OCI-M2 (cell line): ENCODE data around the gene NTHL1.

Source experiments
- DNase-seq: peaks from one replicate; lab custom pipeline; 2025; ENCODE audit not compliant: unreplicated experiment; lab: John Stamatoyannopoulos, UW

NTHL1 gene

DNA sequence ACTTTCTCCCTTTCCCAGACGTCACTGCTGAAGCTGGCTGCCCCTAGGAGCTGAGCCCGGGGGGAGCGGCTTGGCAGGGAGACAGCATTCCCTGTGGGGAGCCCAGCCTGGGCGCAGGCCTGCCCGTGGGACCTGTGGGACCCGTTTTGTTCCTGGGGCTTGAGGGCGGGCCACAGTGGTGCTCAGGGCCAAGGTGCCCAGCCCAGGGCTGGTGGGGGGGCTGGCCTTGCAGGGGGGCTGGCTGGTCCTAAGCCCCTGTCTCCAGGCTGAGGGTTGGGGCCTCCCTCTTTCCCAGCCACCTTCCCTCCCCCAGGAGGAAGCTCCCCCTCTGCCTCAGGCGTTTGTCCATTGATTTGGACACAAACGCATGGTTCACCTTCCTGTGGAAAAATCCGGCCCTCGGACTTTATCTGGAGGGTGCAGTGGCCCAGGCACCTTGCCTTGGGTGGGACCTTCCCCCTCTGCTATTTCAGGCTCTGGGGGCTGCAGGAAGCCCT, 16.5 kb downstream of the NTHL1 start:
- no peak for DNase-seq

DNA sequence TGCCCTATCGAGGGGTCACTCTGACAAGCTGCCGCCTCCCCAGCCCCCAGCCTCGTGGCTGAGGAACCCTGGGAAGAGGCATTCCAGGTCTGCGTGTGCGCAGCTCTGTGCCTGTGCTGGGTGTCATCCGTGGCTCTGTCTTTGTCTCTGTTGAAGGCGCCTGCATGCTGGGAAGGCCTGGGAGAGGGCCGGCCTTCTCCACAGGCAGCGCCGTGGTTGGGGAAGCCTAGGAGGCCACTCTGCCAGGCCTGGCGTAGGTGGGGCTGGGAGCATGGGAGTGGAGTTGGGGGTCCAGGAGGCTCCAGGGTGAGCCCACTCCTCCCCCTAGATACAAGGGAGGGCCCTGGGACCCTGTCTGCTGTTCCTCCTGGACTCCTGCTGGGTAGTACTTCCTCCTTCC, 17.6 kb downstream of the NTHL1 start:
- no peak for DNase-seq

DNA sequence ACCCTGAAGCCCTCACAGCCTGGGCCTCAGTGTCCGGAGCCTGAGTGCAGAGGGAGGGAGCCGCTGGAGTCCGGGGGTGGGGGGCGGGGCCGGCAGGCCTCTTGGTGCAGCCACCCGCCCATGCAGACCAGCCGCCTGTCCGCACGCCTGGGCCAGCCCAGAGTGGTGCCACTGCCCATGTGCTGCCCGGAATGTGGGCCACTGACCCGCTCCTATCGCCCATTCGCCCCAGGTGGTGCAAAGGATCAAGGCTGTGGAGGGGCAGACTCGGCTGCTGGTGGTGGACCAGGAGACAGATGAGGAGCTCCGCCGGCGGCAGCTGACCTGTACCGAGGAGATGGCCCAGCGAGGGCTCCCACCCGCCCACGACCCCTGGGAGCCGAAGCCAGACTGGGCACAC, 18.3 kb downstream of the NTHL1 start:
- DNase-seq, result no peak

DNA sequence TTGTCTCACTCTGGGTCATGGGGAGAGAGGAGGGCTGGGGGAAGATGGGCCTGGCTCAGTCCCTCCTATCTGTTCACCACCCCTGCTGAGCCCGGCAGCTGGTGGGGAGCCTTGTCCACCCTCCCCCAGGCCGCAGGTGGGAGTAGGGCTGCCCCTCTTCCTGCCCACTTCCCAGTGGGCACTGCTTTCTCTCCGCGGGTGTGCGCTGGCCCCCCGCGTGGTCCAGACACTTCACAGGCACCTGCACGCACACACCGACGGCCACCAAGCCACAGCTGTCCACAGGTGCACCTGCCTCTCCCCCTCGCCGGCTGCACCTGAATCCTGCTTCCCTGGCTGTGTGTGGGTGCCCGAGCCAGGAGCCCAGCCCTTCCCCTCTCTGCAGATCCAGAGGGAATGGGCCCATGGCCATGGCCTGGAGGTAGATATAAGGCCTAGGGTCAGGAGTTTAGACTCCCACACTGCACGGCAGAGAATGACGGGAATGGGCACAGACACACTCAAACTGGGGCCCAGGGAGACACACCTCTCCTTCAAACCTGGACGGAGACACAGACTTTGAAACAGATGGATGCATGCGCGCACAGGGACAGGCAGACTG, 18.9 kb downstream of the NTHL1 start:
- DNase-seq, result no peak

DNA sequence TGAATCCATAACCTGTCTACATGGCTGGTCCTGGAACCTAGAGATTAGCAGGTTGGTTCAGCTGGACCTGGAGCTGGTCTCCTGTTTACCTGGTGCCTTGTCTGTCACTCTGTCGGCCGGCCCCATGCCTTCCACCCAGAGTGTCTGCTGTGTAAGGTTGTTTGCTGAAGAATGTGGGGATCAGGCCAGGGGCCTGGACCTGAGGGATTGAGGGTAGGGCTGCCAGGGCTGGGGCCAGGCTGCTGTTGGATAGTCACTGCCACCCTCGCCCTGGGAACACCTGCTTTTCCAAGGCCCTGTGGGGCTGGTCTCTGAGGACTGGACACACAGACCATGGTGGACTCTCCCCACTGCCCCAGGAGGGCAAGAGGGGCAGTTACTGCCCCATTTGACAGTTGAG, 19.5 kb downstream of the NTHL1 start:
- no peak for DNase-seq

DNA sequence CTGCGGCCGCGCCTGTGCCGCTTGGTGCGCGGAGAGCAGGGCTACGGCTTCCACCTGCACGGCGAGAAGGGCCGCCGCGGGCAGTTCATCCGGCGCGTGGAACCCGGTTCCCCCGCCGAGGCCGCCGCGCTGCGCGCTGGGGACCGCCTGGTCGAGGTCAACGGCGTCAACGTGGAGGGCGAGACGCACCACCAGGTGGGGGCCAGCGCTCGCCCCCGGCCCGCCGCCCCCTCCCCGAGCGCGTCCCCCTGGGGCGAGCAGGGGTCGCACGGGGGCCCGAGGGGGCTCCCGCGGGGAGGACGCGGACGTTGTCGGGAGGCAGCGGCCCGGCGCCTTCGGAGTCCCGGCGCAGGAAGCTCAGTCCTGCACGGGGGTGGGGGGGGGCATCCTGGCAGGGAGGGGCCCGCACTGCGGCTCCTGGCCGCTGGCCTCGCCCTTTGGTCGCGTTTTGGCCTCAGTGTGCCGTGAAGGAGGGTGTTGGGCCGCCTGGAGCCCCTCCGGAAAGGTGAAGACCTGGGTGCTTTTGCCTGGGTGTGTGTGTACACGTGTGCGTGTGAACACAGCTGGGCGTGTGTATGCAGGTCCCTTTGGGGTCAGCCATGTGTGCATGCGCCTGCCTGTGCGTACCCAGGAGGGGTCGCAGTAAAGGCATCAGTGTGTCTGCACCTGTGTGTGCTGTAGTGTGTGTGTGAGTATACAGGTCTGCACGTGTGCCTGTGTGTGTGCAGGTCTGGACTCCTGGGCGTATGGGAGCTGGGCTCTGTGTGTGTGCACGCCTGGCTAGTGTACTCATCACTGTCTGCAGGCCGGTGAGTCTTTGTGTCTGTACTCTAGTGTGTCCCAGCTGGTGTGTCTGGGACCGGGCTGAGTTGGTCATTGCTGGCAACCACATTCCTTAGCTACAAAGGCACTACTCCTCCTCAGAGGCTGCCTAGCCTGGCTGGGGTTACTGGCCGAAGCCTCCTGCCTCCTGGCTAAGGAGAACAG, 20.3 kb downstream of the NTHL1 start:
- no peak for DNase-seq

DNA sequence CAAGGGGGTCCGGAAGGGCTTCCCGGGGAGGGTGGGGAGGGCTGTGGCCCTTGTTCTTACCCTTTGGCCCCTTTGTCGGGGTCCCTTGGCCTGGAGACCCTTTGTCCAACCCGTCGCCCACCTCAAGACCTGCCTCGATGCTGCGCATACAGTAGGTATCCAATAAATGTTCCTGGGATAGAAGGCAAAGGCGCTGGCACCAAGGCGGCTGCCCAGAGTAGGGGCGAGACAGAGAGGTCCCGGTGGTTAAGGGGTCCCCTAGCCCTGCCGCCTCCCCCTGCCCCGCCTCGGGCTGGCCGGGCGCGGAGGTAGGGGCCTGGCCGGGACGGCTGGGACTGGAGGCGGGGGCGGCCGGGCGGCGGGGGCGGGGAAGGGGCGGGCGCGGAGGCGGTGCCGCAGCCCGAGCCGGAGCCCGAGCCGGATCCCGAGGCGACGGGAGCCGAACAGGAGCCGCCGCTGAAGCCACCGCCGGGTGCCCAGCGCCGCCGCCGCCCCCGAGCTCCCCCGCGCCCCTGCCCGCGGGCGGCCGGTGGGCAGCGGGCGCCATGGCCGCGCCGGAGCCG, 21.1 kb downstream of the NTHL1 start, which contains the start of gene NHERF2:
Gene NHERF2 (plus strand): TSS at position 442 of the 563 bp plus-strand sequence. CDS start 104 bp downstream, at position 546.
- no peak for DNase-seq

DNA sequence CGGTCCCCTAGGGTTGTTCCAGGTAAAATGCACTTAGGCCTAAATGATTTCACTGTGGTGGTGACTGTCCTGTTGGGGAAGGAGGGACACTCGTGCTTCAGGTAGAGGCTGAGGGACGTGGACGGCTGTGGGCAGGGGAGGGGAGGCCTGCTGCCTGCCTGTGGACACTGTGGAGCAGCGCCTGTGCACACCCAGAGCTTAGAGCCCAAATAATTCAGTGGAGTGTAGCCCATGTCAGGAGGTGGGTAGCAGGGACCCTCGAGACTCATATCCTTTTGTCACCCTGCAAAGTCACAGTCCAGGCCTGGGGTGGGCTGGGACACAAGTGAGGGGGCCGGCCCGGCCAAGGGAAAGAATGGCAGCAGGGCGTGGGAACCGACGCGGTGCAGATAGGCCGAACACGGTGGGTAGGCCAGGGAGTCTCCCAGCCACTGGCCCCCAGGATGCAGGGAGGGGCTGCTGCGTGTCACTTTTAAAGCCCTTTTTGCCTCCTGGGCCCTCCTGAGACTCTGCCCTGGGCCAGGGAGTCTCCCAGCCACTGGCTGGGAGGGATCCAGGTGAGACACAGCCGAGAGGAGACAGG, 21.7 kb downstream of the NTHL1 start:
- no peak for DNase-seq

DNA sequence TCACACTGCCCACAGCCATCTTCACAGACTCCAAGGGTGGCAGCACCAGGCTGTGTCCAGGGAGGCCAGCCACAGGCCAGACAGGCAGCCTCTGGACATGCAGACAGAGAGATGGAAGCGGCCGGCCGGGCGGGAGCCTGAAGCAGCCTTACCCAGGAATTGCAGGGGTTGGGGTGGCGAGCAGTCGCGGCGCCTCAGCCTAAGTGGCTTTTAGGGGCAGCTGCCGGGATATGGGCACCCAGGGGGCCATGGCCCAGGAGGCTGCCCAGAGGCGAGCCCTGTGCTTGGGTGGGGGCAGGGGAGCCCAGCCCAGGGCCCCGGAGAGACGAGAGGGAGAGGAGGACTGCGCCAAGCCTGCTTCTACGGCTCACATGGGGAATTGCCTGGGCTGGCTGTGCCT, 22.4 kb downstream of the NTHL1 start:
- DNase-seq, result no peak

DNA sequence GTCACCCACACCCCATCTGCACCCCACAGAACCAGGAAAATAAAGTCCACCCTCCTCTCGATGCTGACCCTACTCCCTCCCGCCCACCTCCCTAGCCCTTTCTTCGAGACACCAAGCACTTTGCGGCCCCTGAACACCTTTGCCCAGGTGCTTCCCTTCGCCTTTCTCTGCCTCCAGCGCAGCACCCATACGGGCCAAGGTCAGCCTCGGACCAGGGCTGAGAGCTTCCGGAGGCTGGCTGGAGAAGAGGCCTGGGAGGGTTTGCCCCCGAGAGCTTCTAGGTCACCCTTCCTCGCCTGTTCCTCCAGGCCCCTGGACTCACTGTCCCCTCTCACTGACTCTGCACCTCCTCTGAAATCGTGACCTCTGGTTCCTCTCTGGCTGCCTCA, 23.6 kb downstream of the NTHL1 start:
- no peak for DNase-seq

DNA sequence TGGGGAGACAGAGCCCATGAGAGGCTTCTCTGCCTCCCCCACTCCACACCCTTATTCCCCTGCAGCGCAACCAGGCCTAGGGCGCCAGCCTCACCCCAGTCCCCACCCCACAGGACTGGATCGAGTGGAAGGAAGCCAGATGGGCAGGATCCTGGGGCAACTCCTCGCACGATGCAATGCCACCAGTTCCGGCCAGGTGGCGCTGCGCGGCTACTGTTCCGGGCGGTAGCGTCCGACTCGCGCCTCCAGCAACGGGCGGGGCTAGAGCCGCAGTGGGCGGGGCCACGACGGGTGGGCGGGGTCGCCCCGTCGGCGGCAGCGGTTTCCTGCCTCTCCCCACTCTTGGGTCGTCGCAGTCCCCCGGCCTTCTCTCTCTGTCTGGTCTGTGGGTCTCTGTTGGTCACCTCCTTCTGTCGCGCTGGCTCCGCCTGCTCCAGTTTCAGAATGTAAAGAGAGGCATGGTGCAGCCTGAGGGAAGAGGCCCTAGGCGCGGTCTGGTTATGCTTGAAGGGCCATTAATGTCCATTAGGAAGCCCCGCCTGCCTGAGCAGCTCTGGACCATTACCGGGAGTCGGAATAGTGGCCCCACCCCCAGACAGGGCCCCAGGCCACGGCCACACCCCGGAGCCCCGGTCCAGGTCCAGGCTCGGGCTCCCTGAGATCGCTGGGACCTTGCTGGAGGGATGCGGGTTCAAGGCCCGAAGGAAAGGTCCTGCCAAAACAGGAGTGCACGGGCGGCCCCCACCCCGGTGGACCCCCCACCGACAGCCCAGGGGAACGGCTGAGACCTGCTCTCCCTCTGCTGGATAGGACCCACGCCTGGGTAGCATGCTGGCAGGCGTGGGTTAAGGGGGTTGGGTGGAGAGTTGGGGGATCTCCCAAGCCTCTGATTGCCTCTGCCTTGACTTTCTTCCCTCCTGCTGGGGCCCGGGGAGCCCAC, 24.3 kb downstream of the NTHL1 start:
- peak; percentile 79 for DNase-seq

DNA sequence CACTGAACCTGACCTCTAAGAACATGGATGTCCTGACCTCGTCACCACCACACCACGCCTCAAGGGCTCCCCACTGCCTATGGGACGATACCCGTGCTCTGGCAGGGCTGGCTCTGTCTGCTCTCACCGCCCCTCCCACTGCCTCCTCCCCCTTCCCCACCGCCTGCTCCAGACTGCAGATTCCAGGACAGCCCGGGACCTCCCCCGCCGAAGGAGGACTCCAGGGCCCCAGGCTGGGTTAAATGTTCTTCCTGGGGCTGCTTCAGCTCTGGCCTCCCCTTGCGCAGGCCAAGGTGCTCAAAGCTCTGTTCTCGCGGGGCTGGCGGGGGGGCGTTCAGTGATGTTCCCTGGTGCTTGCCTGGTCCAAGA, 24.9 kb downstream of the NTHL1 start:
- no peak for DNase-seq

DNA sequence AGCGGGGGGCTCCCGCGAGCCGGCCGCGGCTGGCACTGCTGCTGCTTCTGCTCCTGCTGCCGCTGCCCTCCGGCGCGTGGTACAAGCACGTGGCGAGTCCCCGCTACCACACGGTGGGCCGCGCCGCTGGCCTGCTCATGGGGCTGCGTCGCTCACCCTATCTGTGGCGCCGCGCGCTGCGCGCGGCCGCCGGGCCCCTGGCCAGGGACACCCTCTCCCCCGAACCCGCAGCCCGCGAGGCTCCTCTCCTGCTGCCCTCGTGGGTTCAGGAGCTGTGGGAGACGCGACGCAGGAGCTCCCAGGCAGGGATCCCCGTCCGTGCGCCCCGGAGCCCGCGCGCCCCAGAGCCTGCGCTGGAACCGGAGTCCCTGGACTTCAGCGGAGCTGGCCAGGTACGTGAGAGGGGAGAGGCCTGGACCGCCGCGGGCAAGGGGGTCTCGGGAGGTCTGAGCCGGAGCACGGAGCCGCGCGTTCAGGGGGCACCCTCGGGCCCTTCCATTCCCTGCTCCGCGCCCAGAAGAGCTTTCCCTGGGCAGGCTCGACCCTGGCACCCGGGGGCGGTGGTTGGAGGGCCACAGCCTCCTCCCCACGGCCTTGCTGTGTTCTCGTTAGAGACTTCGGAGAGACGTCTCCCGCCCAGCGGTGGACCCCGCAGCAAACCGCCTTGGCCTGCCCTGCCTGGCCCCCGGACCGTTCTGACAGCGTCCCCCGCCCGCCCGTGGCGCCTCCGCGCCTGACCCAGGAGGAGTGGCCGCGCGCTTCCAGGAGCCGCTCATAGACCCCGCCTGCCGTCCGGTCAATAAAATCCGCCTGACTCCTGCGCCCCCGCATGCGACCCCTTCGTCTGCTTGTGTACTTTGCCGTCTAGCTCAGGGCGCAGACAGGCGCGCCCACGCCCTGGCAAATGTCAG, 27.5 kb downstream of the NTHL1 start:
- no peak for DNase-seq

DNA sequence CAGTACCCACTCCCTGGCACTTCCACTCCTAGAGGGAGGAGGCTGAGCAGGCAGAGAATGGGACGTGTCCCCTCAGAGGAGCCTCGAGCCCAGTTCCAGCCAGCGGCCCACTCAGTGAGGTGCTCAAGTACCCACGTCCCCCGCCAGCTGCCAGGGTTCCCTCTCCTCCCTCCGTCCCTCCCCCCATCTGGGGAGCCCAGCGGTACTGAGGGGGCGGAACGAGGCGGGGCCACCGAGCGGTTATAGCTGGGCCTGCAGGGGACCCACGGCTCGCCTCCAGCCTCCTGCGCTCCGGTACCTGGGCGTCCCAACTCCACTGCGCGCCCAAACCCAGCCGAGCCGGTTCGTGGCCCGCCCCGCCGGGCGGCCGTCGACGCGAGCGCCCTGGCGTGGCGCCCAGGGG, 28.1 kb downstream of the NTHL1 start, which contains the start of gene NPW:
Gene NPW (plus strand): TSS at position 268 of the 403 bp plus-strand sequence.
- DNase-seq, result no peak

DNA sequence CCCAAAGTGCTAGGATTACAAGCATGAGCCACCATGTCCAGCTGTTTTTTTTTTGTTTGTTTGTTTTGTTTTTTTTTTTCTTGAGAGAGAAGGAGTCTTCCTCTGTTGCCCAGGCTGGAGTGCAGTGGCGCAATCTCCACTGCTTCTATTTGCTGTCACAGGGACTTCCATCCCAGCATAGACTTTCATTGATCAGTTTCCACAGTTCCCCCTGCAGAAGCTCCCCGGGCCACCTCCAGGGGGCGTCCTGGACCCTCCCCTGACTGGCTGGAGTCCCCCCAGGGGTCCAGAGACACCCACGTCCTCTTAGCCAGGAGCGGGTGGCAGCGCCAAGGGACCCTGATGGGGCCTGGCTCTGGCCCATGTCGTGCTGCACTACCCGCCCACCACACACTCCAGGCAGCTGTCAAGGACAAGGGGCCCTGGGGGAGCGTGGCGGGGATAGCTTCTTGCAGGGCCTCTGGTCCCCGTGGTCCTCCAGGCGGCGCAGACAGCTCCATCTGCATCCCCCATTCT, 31.2 kb downstream of the NTHL1 start:
- no peak for DNase-seq

DNA sequence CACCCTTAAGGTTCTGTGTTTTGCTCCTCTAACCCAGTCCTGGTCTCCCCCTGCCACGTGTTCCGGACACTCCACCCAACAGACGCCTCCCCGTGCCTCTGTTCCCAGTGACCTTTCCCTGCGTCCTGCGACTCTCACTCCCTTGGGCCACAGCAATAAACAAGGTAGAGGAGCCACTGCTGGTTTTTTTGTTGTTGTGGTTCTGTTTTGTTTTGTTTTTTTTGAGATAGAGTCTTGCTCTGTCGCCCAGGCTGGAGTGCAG, 31.8 kb downstream of the NTHL1 start:
- DNase-seq, result no peak

DNA sequence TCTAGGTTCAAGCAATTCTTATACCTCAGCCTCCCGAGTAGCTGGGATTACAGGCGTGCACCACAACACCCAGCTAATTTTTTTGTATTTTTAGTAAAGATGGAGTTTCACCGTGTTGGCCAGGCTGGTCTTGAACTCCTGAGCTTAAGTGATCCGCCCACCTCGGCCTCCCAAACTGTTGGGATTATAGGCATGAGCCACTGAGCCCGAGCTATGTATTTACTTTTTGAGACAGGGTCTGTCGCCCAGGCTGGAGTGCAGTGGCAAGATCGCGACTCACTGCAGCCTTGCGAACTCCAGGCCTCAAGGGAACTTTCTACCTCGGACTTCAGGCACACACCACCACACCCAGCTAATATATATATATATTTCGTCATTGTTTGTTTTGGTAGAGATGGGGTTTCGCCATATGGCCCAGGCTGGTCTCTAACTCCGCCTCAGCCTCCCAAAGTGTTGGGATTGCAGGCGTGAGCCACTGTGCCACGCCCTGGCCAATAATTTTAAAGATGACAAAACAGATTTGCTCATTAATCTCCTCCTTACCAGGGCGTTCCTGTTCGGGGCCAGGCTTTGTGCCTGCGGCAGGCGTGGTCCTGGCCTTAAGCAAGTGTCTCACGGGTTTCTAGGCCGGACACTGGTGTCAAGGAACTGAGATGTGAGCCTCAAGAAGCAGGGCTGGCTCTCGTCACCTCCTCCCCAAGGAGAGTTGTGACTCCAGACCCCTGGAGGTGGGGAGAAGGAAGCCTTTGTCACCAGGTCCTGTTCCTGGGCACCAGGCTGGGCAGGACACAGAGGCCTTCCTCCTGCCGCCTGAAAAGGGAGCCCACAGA, 32.3 kb downstream of the NTHL1 start:
- DNase-seq, result no peak

DNA sequence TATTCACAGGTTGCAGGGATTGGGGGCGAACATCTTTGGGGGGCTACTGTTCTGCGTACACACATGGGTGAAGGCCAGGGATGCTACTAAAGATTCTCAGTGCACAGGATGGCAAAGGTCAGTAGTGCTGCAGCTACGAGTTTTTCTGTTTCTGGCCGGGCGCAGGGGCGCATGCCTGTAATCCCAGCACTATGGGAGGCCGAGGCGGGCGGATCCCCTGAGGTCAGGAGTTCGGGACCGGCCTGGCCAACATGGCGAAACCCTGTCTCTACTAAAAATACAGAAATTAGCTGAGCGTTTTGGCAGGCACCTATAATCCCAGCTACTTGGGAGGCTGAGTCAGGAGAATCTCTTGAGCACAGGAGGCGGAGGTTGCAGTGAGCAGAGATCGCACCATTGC, 34.1 kb downstream of the NTHL1 start:
- DNase-seq, result no peak
